ENCODE data around the gene RPTOR.

DNA sequence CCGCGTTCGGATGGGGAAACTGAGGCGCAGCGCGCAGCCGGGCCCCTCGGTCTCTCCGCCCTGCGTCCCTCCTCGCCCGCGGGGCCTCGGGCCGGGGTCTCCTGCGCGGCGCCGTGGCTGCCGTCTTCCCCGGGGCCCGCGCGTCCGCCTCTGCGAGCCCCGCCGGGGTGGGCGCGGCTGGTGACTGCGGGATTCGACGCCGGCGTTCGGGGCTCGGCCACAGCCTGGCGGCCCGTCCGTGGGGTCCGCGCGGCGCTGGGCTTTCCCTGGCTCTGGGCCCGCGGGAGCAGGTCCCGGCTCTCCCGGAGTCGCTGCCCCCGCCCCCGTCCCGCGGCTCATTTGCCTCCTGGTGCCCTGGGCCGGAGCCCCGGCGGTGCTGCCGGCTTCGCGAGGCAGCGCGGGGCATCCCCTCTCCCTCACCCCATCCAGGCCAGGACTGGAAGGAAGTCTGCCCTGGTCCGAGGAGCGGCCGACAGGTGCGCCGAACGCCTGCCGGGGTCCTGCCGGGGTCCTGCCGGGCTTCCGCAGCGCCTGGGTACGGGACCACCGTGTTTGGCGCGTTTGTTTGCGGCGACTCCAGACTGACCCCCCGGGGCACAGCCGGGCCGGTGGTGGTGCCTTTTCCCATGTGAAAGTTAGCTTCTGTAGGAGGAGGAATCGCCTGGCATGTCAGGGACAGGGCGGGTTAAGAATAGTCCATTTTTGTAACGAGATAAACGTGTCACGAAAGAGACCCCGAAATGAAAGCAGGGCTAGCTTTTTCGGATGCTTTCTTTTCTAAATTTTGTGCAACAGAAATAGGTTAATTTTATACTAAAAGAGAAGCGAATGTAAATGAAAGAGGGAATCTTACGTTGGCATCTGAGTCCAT, 447.7 kb downstream of the RPTOR start:
- TF ChIP-seq, protein P1, sequence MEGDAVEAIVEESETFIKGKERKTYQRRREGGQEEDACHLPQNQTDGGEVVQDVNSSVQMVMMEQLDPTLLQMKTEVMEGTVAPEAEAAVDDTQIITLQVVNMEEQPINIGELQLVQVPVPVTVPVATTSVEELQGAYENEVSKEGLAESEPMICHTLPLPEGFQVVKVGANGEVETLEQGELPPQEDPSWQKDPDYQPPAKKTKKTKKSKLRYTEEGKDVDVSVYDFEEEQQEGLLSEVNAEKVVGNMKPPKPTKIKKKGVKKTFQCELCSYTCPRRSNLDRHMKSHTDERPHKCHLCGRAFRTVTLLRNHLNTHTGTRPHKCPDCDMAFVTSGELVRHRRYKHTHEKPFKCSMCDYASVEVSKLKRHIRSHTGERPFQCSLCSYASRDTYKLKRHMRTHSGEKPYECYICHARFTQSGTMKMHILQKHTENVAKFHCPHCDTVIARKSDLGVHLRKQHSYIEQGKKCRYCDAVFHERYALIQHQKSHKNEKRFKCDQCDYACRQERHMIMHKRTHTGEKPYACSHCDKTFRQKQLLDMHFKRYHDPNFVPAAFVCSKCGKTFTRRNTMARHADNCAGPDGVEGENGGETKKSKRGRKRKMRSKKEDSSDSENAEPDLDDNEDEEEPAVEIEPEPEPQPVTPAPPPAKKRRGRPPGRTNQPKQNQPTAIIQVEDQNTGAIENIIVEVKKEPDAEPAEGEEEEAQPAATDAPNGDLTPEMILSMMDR (IDR thresholded peaks at IDR 0.05; ENCODE audit: low read depth, low read length) = no peak
- no peak for TF ChIP-seq EZH2phosphoT487 (IDR thresholded peaks at IDR 0.05; ENCODE audit: low read depth)
